ENCODE data around the gene INPP1.
"Not testable (repeated sequence)": the region's sequence is repeated elsewhere in the genome, so short reads cannot be mapped to it uniquely, and the experiment has no call there.

The INPP1 gene, protein sequence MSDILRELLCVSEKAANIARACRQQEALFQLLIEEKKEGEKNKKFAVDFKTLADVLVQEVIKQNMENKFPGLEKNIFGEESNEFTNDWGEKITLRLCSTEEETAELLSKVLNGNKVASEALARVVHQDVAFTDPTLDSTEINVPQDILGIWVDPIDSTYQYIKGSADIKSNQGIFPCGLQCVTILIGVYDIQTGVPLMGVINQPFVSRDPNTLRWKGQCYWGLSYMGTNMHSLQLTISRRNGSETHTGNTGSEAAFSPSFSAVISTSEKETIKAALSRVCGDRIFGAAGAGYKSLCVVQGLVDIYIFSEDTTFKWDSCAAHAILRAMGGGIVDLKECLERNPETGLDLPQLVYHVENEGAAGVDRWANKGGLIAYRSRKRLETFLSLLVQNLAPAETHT

GRCh38 chr2:190343536-190344275, at the start of gene INPP1:
Gene INPP1, plus strand, starts transcription at chr2:190343589. Its CDS starts 16,514 bp downstream, at chr2:190360103.
- Mint-ChIP-seq H3K9me3 (no peaks in the 10 kb centered on the region), H3K4me1 (ENCODE audit: low read depth) (peaks cover 17% of the 10 kb centered on the region), H3K36me3 (ENCODE audit: low read depth) (peaks cover 3% of the 10 kb centered on the region), H3K27ac (peak within 1 kb of the TSS; percentile 73), H3K27me3 (ENCODE audit: low read depth) (peaks cover 26% of the 10 kb centered on the region), H3K4me3 (peak within 1 kb of the TSS; percentile 89)

DNA sequence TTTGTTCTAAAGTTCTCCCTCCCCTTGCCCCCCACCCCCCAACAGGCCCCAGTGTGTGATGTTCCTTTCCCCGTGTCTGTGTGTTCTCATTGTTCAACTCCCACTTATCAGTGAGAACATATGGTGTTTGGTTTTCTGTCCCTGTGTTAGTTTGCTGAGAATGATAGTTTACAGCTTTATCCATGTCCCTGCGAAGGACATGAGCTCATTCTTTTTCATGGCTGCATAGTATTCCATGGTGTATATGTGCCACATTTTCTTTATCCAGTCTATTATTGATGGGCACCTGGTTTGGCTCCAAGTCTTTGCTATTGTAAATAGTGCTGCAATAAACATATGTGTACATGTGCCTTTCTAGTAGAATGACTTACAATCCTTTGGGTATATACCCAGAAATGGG, 45.5 kb upstream of the INPP1 start:
- H3K27me3 Mint-ChIP-seq (ENCODE audit: low read depth); H3K4me3 Mint-ChIP-seq; H3K4me1 Mint-ChIP-seq (ENCODE audit: low read depth); H3K27ac Mint-ChIP-seq: not testable (repeated sequence)
- Mint-ChIP-seq H3K36me3 (ENCODE audit: low read depth) (peaks cover 32% of the 10 kb centered on the region), H3K9me3 (peaks cover 12% of the 10 kb centered on the region)

- Mint-ChIP-seq H3K27ac (no peak overlapping the region), H3K27me3 (ENCODE audit: low read depth) (no peaks in the 10 kb centered on the region), H3K36me3 (ENCODE audit: low read depth) (peaks cover 23% of the 10 kb centered on the region), H3K9me3 (peaks cover 12% of the 10 kb centered on the region), H3K4me1 (ENCODE audit: low read depth) (no peaks in the 10 kb centered on the region), H3K4me3 (no peak overlapping the region)
These were observed 42.4 kb upstream of the INPP1 start for GRCh38 chr2:190301032-190301431.

- Mint-ChIP-seq H3K4me3 (no peak overlapping the region), H3K36me3 (ENCODE audit: low read depth) (peaks cover 23% of the 10 kb centered on the region), H3K9me3 (peaks cover 12% of the 10 kb centered on the region), H3K4me1 (ENCODE audit: low read depth) (no peaks in the 10 kb centered on the region), H3K27me3 (ENCODE audit: low read depth) (no peaks in the 10 kb centered on the region), H3K27ac (no peak overlapping the region)
These were observed 41.3 kb upstream of the INPP1 start for GRCh38 chr2:190302052-190302451.

DNA sequence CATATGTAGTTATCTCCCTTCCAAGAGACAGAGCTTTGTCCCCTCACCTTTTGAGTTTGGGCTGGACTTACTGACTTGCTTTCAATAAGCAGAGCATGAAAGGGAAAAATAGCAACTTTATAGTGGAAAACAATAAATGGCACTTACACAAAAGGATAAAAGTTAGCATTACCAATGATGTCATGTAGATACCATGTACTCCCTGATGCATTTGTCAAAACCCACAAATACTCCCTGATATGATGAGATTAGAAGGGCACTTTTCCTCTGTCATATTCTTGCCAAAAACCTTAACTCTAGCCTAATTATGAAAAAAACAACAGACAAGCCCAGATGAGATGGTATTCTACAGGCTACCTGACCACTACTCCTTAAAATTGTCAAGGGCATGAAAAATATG, 39.7 kb upstream of the INPP1 start:
- peaks cover 9% of the 10 kb centered on the region for H3K9me3 Mint-ChIP-seq
- no peak overlapping the region for H3K27ac Mint-ChIP-seq
- peaks cover 23% of the 10 kb centered on the region for H3K36me3 Mint-ChIP-seq (ENCODE audit: low read depth)
- H3K4me1 Mint-ChIP-seq (ENCODE audit: low read depth) = no peaks in the 10 kb centered on the region
- no peaks in the 10 kb centered on the region for H3K27me3 Mint-ChIP-seq (ENCODE audit: low read depth)
- H3K4me3 Mint-ChIP-seq = no peak overlapping the region

- H3K36me3 Mint-ChIP-seq (ENCODE audit: low read depth) = peaks cover 21% of the 10 kb centered on the region
- no peaks in the 10 kb centered on the region for H3K27me3 Mint-ChIP-seq (ENCODE audit: low read depth)
- H3K4me1 Mint-ChIP-seq (ENCODE audit: low read depth) = no peaks in the 10 kb centered on the region
- H3K9me3 Mint-ChIP-seq = peaks cover 7% of the 10 kb centered on the region
- no peak overlapping the region for H3K27ac Mint-ChIP-seq
- no peak overlapping the region for H3K4me3 Mint-ChIP-seq
These were observed 39.0 kb upstream of the INPP1 start for GRCh38 chr2:190304404-190304803.

DNA sequence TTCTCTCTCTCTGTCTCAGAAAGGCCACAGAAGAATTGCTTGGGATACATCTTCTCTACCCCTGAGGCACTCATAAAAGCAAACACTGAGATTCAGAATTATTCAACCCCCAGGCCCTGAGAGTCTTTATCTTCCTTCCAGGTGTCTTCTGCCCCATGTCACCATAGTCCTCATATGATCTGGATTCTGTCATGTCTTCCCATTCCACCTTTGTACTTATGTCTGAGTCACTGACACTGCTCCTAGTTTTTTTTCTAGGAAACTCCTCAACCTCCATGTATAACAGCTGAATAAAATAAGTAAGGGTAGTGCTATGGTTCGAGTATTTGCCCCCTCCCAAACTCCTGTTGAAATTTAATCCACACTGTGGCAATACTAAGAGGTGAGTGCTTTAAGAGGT, 35.4 kb upstream of the INPP1 start:
- Mint-ChIP-seq H3K36me3 (ENCODE audit: low read depth) (peaks cover 11% of the 10 kb centered on the region), H3K9me3 (no peaks in the 10 kb centered on the region), H3K27me3 (ENCODE audit: low read depth) (no peaks in the 10 kb centered on the region), H3K27ac (no peak overlapping the region), H3K4me3 (no peak overlapping the region), H3K4me1 (ENCODE audit: low read depth) (peaks cover 3% of the 10 kb centered on the region)

DNA sequence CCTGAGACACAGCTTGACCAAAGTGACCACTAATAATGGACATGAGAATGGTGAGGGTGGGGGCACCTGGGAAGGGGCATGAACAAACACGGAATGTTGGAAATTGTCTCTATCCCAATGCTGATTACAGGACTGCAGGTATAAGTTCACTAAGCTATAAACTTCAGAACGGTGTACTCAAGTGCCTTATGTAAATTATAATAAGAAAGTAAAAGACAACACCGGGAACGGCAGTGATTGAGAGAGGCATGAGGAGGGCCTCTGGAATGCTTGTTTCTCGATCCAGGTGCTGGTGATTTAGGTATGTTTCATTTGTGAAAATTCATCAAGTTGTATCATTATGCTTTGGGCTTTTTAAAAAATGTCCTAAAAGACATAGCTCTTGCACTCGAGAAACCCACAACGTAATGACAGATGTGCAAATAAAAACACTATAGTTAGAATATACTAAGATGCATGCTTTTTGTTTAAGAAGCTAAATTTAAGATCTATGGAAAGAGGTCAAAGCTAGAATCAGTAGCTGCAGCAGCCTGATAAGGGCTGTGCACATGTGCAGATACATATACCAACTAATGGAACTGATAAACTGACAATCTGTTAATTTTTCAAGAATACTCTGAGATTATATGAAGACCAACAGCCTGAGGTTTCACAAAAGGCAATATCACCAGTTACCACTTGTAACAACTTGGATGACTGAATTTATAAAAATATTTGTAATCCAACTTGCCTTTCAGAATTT, 31.3 kb upstream of the INPP1 start:
- Mint-ChIP-seq H3K27ac (no peak overlapping the region), H3K4me3 (no peak overlapping the region), H3K9me3 (no peaks in the 10 kb centered on the region), H3K27me3 (ENCODE audit: low read depth) (no peaks in the 10 kb centered on the region), H3K36me3 (ENCODE audit: low read depth) (peaks cover 11% of the 10 kb centered on the region), H3K4me1 (ENCODE audit: low read depth) (peaks cover 13% of the 10 kb centered on the region)

GRCh38 chr2:190312635-190313025, 30.8 kb upstream of the INPP1 start:
- H3K9me3 Mint-ChIP-seq; H3K4me3 Mint-ChIP-seq; H3K27ac Mint-ChIP-seq; H3K27me3 Mint-ChIP-seq (ENCODE audit: low read depth): not testable (repeated sequence)
- Mint-ChIP-seq H3K36me3 (ENCODE audit: low read depth) (peaks cover 16% of the 10 kb centered on the region), H3K4me1 (ENCODE audit: low read depth) (peaks cover 18% of the 10 kb centered on the region)

GRCh38 chr2:190313880-190314279, 29.5 kb upstream of the INPP1 start:
- Mint-ChIP-seq H3K9me3 (no peaks in the 10 kb centered on the region), H3K4me3 (no peak overlapping the region), H3K4me1 (ENCODE audit: low read depth) (peaks cover 27% of the 10 kb centered on the region), H3K27me3 (ENCODE audit: low read depth) (no peaks in the 10 kb centered on the region), H3K36me3 (ENCODE audit: low read depth) (peaks cover 15% of the 10 kb centered on the region), H3K27ac (no peak overlapping the region)

DNA sequence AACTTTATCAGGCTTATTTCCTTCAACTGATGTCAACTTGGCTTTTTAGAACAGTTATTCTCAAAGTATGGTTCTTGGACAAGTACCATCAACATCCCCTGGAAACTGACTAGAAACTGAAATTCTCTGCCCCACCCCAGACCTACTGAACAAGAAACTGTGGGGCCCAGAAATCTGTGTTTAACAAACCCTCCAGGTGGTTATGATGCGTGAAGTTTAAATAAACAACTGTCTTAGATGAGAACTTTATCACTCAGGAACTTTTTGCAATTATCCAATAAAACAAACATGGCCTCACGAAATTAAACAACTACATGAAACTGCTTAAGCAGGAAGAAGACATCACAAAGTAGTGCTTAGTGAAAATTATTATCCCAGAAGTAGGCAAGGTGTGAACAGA, 28.1 kb upstream of the INPP1 start:
- Mint-ChIP-seq H3K27ac (no peak overlapping the region), H3K9me3 (no peaks in the 10 kb centered on the region), H3K36me3 (ENCODE audit: low read depth) (peaks cover 9% of the 10 kb centered on the region), H3K27me3 (ENCODE audit: low read depth) (no peaks in the 10 kb centered on the region), H3K4me1 (ENCODE audit: low read depth) (peaks cover 36% of the 10 kb centered on the region), H3K4me3 (no peak overlapping the region)

DNA sequence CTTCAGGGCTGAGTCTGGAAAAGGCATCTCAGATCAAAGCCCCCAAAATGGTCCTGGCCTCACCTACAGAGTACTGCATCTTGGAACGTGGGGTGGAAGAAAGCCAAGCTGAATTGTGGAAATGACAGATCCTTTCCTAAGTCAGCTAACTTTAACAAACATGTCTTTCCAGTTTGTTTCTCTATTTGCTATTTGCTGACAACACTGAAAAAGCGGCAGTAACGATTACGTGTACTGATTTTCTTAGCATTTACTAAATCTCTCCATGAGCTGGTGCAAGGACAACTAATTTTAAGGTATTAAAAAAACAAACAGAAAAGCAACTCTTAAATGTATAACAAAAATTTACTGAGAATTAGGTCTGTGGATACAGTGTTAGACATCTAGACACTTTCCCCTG, 24.9 kb upstream of the INPP1 start:
- H3K4me3 Mint-ChIP-seq = peak overlapping the region; percentile 95
- H3K27me3 Mint-ChIP-seq (ENCODE audit: low read depth) = no peaks in the 10 kb centered on the region
- H3K4me1 Mint-ChIP-seq (ENCODE audit: low read depth) = peaks cover 37% of the 10 kb centered on the region
- peaks cover 7% of the 10 kb centered on the region for H3K36me3 Mint-ChIP-seq (ENCODE audit: low read depth)
- no peak overlapping the region for H3K27ac Mint-ChIP-seq
- no peaks in the 10 kb centered on the region for H3K9me3 Mint-ChIP-seq

DNA sequence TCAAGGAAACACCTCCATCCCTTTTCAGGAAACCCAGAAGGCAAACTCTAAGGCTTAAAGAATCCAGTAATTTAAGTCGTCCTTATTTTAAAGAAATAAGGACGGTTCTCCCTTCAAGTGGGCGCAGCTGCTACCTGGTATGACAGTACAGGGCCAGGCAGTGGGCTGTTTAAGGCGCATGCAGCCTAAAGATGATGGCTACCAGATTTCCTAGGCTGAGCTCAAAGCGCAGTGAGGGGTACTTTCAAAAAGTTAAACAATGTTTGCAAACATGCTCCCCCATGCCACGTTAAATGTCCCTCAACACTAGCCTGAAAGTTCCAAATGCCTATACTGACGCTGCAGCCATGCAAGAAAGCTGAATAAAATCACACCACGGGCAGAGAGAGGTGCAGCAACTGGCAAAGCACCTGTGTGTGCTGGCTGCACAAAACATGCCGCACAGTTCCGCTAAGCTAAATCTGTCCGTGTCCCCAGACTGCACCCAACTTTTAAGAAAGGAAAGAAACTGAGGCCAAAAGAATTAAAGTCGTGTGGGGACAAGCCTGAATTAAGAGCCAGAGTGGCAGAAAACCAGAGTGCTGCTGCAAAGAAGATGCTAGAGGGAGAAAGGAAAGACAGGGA, 24.3 kb upstream of the INPP1 start:
- peak overlapping the region; percentile 84 for H3K27ac Mint-ChIP-seq
- H3K4me3 Mint-ChIP-seq = peak overlapping the region; percentile 95
- H3K4me1 Mint-ChIP-seq (ENCODE audit: low read depth) = peaks cover 37% of the 10 kb centered on the region
- H3K9me3 Mint-ChIP-seq = no peaks in the 10 kb centered on the region
- H3K27me3 Mint-ChIP-seq (ENCODE audit: low read depth) = no peaks in the 10 kb centered on the region
- H3K36me3 Mint-ChIP-seq (ENCODE audit: low read depth) = peaks cover 7% of the 10 kb centered on the region
